ENCODE measurements around the gene ARMC7.
A peak's percentile ranks its signal among the peaks of the same experiment; 100 is the strongest.
"Not testable (repeated sequence)": the region's sequence is repeated elsewhere in the genome, so short reads cannot be mapped to it uniquely, and the experiment has no call there.

Gene ARMC7

GRCh38 chr17:75109407-75110233, at the start of gene ARMC7:
Gene ARMC7, plus strand, starts transcription at chr17:75109969. Its CDS starts 320 bp downstream, at chr17:75110289.
- DNase-seq (ENCODE audit: low spot score) = peak; percentile 85

GRCh38 chr17:75060434-75061054, 49.2 kb upstream of the ARMC7 start:
- no peak for DNase-seq (ENCODE audit: low spot score)

GRCh38 chr17:75061055-75061438, 48.7 kb upstream of the ARMC7 start:
- no peak for DNase-seq (ENCODE audit: low spot score)

- DNase-seq (ENCODE audit: low spot score) = no peak
Measured at GRCh38 chr17:75061618-75062017, 48.2 kb upstream of the ARMC7 start.

GRCh38 chr17:75063201-75063600, 46.6 kb upstream of the ARMC7 start:
- DNase-seq (ENCODE audit: low spot score) = no peak

- no peak for DNase-seq (ENCODE audit: low spot score)
Measured at GRCh38 chr17:75063626-75064025, 46.1 kb upstream of the ARMC7 start.

GRCh38 chr17:75064040-75064439, 45.7 kb upstream of the ARMC7 start:
- no peak for DNase-seq (ENCODE audit: low spot score)

GRCh38 chr17:75064460-75064859, 45.3 kb upstream of the ARMC7 start:
- DNase-seq (ENCODE audit: low spot score) = no peak

GRCh38 chr17:75064867-75065561, 44.8 kb upstream of the ARMC7 start:
- DNase-seq (ENCODE audit: low spot score) = no peak

- no peak for DNase-seq (ENCODE audit: low spot score)
Measured at GRCh38 chr17:75065562-75066151, 44.1 kb upstream of the ARMC7 start.

GRCh38 chr17:75067856-75068255, 41.9 kb upstream of the ARMC7 start:
- DNase-seq (ENCODE audit: low spot score) = no peak

- no peak for DNase-seq (ENCODE audit: low spot score)
Measured at GRCh38 chr17:75068750-75069149, 41.0 kb upstream of the ARMC7 start.

- DNase-seq (ENCODE audit: low spot score) = no peak
Measured at GRCh38 chr17:75069783-75070182, 40.0 kb upstream of the ARMC7 start.

- not testable (repeated sequence) for DNase-seq (ENCODE audit: low spot score)
Measured at GRCh38 chr17:75071478-75072271, 38.1 kb upstream of the ARMC7 start.

- DNase-seq (ENCODE audit: low spot score) = not testable (repeated sequence)
Measured at GRCh38 chr17:75072909-75073308, 36.9 kb upstream of the ARMC7 start.

GRCh38 chr17:75073618-75074047, 36.1 kb upstream of the ARMC7 start:
- DNase-seq (ENCODE audit: low spot score) = no peak

GRCh38 chr17:75074532-75074931, 35.2 kb upstream of the ARMC7 start:
- DNase-seq (ENCODE audit: low spot score) = no peak

GRCh38 chr17:75075597-75076336, 34.0 kb upstream of the ARMC7 start:
- DNase-seq (ENCODE audit: low spot score) = no peak

- no peak for DNase-seq (ENCODE audit: low spot score)
Measured at GRCh38 chr17:75077072-75077495, 32.7 kb upstream of the ARMC7 start.

- peak; percentile 63 for DNase-seq (ENCODE audit: low spot score)
Measured at GRCh38 chr17:75077496-75078283, 32.1 kb upstream of the ARMC7 start.
